ENCODE data around the gene PLEKHB1.

DNA sequence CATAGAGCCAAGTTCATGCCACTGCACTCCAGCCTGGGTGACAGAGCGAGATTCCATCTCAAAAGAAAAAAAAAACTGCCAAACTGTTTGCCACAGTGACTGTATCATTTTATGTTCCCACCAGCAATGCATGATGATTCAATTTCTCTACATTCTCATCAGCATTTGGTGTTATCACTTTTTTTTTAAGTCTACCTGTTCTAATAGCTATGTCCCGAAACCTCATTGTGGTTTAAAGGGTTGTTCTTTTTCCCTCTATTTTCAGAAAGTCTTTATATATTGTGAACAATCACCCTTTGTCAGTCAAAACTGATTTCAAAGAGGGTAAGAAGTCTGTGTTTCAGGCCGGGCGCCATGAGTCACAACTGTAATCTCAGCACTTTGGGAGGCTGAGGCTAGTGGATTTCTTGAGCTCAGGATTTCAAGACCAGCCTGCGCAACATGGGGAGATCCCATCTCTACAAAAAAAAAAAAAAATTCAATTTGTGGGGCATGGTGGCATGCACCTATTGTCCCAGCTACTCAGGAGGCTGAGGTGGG is 33.7 kb upstream of the PLEKHB1 start:
- TF ChIP-seq, protein P1, sequence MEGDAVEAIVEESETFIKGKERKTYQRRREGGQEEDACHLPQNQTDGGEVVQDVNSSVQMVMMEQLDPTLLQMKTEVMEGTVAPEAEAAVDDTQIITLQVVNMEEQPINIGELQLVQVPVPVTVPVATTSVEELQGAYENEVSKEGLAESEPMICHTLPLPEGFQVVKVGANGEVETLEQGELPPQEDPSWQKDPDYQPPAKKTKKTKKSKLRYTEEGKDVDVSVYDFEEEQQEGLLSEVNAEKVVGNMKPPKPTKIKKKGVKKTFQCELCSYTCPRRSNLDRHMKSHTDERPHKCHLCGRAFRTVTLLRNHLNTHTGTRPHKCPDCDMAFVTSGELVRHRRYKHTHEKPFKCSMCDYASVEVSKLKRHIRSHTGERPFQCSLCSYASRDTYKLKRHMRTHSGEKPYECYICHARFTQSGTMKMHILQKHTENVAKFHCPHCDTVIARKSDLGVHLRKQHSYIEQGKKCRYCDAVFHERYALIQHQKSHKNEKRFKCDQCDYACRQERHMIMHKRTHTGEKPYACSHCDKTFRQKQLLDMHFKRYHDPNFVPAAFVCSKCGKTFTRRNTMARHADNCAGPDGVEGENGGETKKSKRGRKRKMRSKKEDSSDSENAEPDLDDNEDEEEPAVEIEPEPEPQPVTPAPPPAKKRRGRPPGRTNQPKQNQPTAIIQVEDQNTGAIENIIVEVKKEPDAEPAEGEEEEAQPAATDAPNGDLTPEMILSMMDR (optimal IDR thresholded peaks at IDR 0.05 in 1 of 3, IDR thresholded peaks at IDR 0.05 in 1 of 3, conservative IDR thresholded peaks at IDR 0.05 in 1 of 3; ENCODE audit: extremely low read depth in 1 of 3, insufficient read depth in 2 of 3, low read length in 3 of 3) = no peak
- TF ChIP-seq EZH2 (IDR thresholded peaks at IDR 0.05; ENCODE audit: low read length) = no peak

Measured in keratinocyte (primary cell).